SH-SY5Y (cell line): Measurements from ENCODE around the gene TTC33.

Experiments
- GATA2 ChIP-seq: IDR thresholded peaks from 2 replicates; pipeline ENCODE4 v1.6.1; 2011; ENCODE audit warnings: mild to moderate bottlenecking, low read depth, low read length
- GATA3 ChIP-seq: IDR thresholded peaks from 2 replicates; pipeline ENCODE4 v1.6.1; 2011; ENCODE audit warnings: low read depth, mild to moderate bottlenecking, low read length, moderate library complexity

GRCh38 chr5:40688127-40688761 lies 67.5 kb downstream of the TTC33 start:
- no peak for TF ChIP-seq GATA3
- no peak for TF ChIP-seq GATA2
